HepG2 (cell line): ENCODE data around the gene TEX22. TPM values are rescaled to one million over a fixed set of nuclear protein-coding genes. Genes with fewer than 3 reads are reported as not detected.
A peak's percentile ranks its signal among the peaks of the same experiment; 100 is the strongest.

ENCODE experiments used
- ATAC-seq: fragments of 200-7000 bp; cut with Tn5 transposase; 3 replicates; pipeline ENCODE4 v1.9.1; 2020; ENCODE audit warnings: mild to moderate bottlenecking, moderate library complexity
- BruUV-seq: library from RNA; stranded (reverse); fragments of 400-500 nt; replicated peaks from 2 replicates; lab custom pipeline; 2021; lab: Mats Ljungman, UMichigan
- CTCF ChIA-PET: fragments of 300-600 bp; formaldehyde crosslinking; extraction: SDS; loops from one replicate; lab custom pipeline; 2021; ENCODE audit warnings: low total read pairs, inconsistent platforms, low intra/inter-chr PET ratio; lab: Yijun Ruan, JAX
- POLR2A ChIA-PET: fragments of 350-600 bp; sonication (Branson Sonifier 250); formaldehyde crosslinking; loops from one replicate; lab custom pipeline; 2020; ENCODE audit warnings: antibody characterized with exemption, inconsistent platforms; lab: Yijun Ruan, JAX
- DNase-seq: peaks from one replicate; pipeline ENCODE4 v3.0.0-alpha.2; 2015; ENCODE audit warnings: low spot score
- FAIRE-seq: peaks from 3 replicates; lab custom pipeline; 2011; peaks lifted over from hg19 to GRCh38; lab: Jason Lieb, UNC
- H2AFZ ChIP-seq: one replicate; pipeline ENCODE4 v1.6.1; 2011; ENCODE audit warnings: low read length, inconsistent platforms
- H3K27ac ChIP-seq: fragments of 300-600 bp; 3 replicates; pipeline ENCODE4 v1.8.0; 2011; ENCODE audit warnings: mixed run types, mild to moderate bottlenecking, mixed read lengths, low read length, inconsistent platforms; ENCODE audit not compliant: insufficient read depth; ENCODE audit errors: extremely low read length
- H3K27me3 ChIP-seq, 2 experiments: fragments of 200-600 bp in 1 of 2; 2 replicates in 1 of 2; 3 replicates in 1 of 2; pipeline versions ENCODE4 v1.6.0 to v1.8.0; 2011; ENCODE audit warnings: low read length in 2 of 2, mild to moderate bottlenecking in 2 of 2, moderate library complexity in 2 of 2, inconsistent platforms in 1 of 2; ENCODE audit not compliant: insufficient read depth in 2 of 2, control insufficient read depth in 1 of 2
- H3K36me3 ChIP-seq, 2 experiments: fragments of 200-600 bp in 1 of 2; replicated peaks in 1 of 2; 2 replicates in 1 of 2; 3 replicates in 1 of 2; pipeline versions ENCODE4 v1.5.1 to v1.8.0; 2011; ENCODE audit warnings: low read length in 2 of 2, inconsistent platforms in 1 of 2; ENCODE audit not compliant: insufficient read depth in 2 of 2, control insufficient read depth in 1 of 2
- H3K4me1 ChIP-seq: 2 replicates; pipeline ENCODE4 v1.5.1; 2012; ENCODE audit warnings: low read length, inconsistent platforms; ENCODE audit not compliant: insufficient read depth
- H3K4me2 ChIP-seq: 2 replicates; pipeline ENCODE4 v1.6.0; 2011; ENCODE audit warnings: low read depth, low read length, inconsistent platforms
- H3K4me3 ChIP-seq, 3 experiments: fragments of 200-600 bp in 1 of 3; sonication (generic), shearing (Covaris generic) in 1 of 3; replicated peaks in 1 of 3; 2 replicates each; pipeline ENCODE4 v1.5.1; 2011 to 2016; ENCODE audit warnings: low read length in 3 of 3, inconsistent platforms in 2 of 3, low read depth in 2 of 3, mild to moderate bottlenecking in 2 of 3, control low read depth in 1 of 3, mixed read lengths in 1 of 3; ENCODE audit not compliant: insufficient read depth in 1 of 3
- H3K79me2 ChIP-seq: one replicate; pipeline ENCODE4 v1.6.1; 2011; ENCODE audit warnings: low read length, inconsistent platforms; ENCODE audit not compliant: insufficient read depth
- H3K9ac ChIP-seq: 2 replicates; pipeline ENCODE4 v1.6.0; 2011; ENCODE audit warnings: mild to moderate bottlenecking, low read depth, low read length, inconsistent platforms; ENCODE audit not compliant: insufficient read depth
- H3K9me3 ChIP-seq: 2 replicates; pipeline ENCODE4 v1.5.1; 2012; ENCODE audit warnings: mild to moderate bottlenecking, low read length
- H4K20me1 ChIP-seq: 2 replicates; pipeline ENCODE4 v1.6.0; 2011; ENCODE audit warnings: inconsistent platforms, mild to moderate bottlenecking, low read length, moderate library complexity; ENCODE audit not compliant: insufficient read depth
- ADNP ChIP-seq: sonication (generic); formaldehyde crosslinking; IDR thresholded peaks from 2 replicates; pipeline ENCODE4 v1.4.0; 2020; ENCODE audit warnings: missing genetic modification reagents
- HDAC2 ChIP-seq: sonication (generic); formaldehyde crosslinking; IDR thresholded peaks from 2 replicates; pipeline ENCODE4 v1.4.0; 2020; ENCODE audit warnings: missing genetic modification reagents
- HES4 ChIP-seq: sonication (generic); formaldehyde crosslinking; IDR thresholded peaks from 2 replicates; pipeline ENCODE4 v1.9.0; 2021; ENCODE audit warnings: mild to moderate bottlenecking, missing genetic modification reagents, borderline replicate concordance
- MAFF ChIP-seq: IDR thresholded peaks from 2 replicates; pipeline ENCODE4 v1.6.1; 2011; ENCODE audit warnings: low read depth, low read length, improper control_type of control experiment
- MZF1 ChIP-seq: sonication (generic); formaldehyde crosslinking; IDR thresholded peaks from 2 replicates; pipeline ENCODE4 v1.8.1; 2023; ENCODE audit warnings: mild to moderate bottlenecking, missing genetic modification reagents, borderline replicate concordance
- NFATC3 ChIP-seq: sonication (generic); formaldehyde crosslinking; IDR thresholded peaks from 2 replicates; pipeline ENCODE4 v1.5.1; 2020; ENCODE audit warnings: mild to moderate bottlenecking, missing genetic modification reagents
- RXRB ChIP-seq: IDR thresholded peaks from 2 replicates; pipeline ENCODE4 v1.6.1; 2016; ENCODE audit warnings: borderline replicate concordance, missing genetic modification reagents, missing compliant biosample characterization
- SALL1 ChIP-seq: sonication (generic); formaldehyde crosslinking; IDR thresholded peaks from 2 replicates; pipeline ENCODE4 v1.8.0; 2022; ENCODE audit warnings: mild to moderate bottlenecking, missing genetic modification reagents
- ZBTB25 ChIP-seq: IDR thresholded peaks from 2 replicates; pipeline ENCODE4 v1.6.1; 2018; ENCODE audit warnings: missing genetic modification reagents
- ZNF646 ChIP-seq: sonication (generic); formaldehyde crosslinking; IDR thresholded peaks from 2 replicates; pipeline ENCODE4 v1.9.0; 2021; ENCODE audit warnings: mild to moderate bottlenecking, missing genetic modification reagents
- WGBS: methylation state at CpG from one replicate; pipeline ENCODE4 v1.1.6; 2017; ENCODE audit warnings: low lambda C conversion rate; 5-methylcytosine and 5-hydroxymethylcytosine counted together
- in situ Hi-C: cut with HindIII; loops from 2 replicates; pipeline ENCODE4 v1.10.0; 2017; ENCODE audit warnings: low pct_unique_long_range_greater_than_20kb; ENCODE audit not compliant: extremely low pct_ligation_motif_present
- intact Hi-C: fragments of 100-400 bp; cut with micrococcal nuclease; formaldehyde crosslinking; loops from one replicate; pipeline ENCODE4 v1.10.0; 2022; ENCODE audit not compliant: unreplicated experiment
- polyA plus RNA-seq, 8 experiments: library from polyadenylated mRNA; depleted of rRNA in 3 of 8; stranded (reverse) in 7 of 8; unstranded in 1 of 8; fragments of >200 nt; fragmentation: Illumina TruSeq in 4 of 8; extraction: Trizol in 4 of 8; gene quantifications; 2 replicates each; pipeline versions ENCODE4 v1.2.1 to v1.2.3, GENCODE V29; 2011 to 2016; ENCODE audit warnings: low read depth in 4 of 8, missing spikeins in 1 of 8, mixed read lengths in 1 of 8; ENCODE audit not compliant: insufficient read depth in 1 of 8
- total RNA-seq, 5 experiments: library from RNA; depleted of rRNA; stranded (reverse); fragments of >200 nt; fragmentation: Illumina TruSeq; extraction: Trizol; gene quantifications; 2 replicates each; pipeline ENCODE4 v1.2.3, GENCODE V29; 2016; ENCODE audit warnings: low read depth in 1 of 5
- TF ChIP-seq, protein P1 (sequence below): sonication (generic); formaldehyde crosslinking; IDR thresholded peaks from 2 replicates; pipeline ENCODE4 v1.4.0; 2020; ENCODE audit warnings: missing genetic modification reagents
- TF ChIP-seq, protein P2 (sequence below): sonication (generic); formaldehyde crosslinking; IDR thresholded peaks from 2 replicates; pipeline ENCODE4 v1.4.0; 2020; ENCODE audit warnings: missing genetic modification reagents; ENCODE audit errors: not compliant biosample characterization

Gene TEX22
- total and polyA plus RNA-seq, 2 of the 13 experiments (the other 11 are each of a cell fraction or from before 2014, with no cell fraction given), result 0.07 to 0.27 TPM

- Histone ChIP-seq H2AFZ (no peak overlapping the region), H3K9ac (no peak overlapping the region), H3K9me3 (no peaks in the 10 kb centered on the region), H3K27me3 (no peaks in the 10 kb centered on the region), H3K36me3 (no peaks in the 10 kb centered on the region; a peak in 1 of 5 replicates), H4K20me1 (no peaks in the 10 kb centered on the region), H3K27ac (peak overlapping the region; percentile 28), H3K4me3 (no peak overlapping the region), H3K79me2 (no peaks in the 10 kb centered on the region), H3K4me2 (no peak overlapping the region), H3K4me1 (peaks cover 5% of the 10 kb centered on the region)
- DNase-seq, result peak; percentile 85
- 72% methylated on average over 12 of the region's 26 CpGs for WGBS
- peak; percentile 90 for ATAC-seq
- no TSS peak for BruUV-seq
- peak; percentile 95 for FAIRE-seq
- in situ Hi-C loops (no loop called here), intact Hi-C loops (loop anchor here (2.0 kb wide), 1 partner anchor 37 kb away; the partner anchor contains the start of gene PACS2)
- POLR2A ChIA-PET, result interaction anchor here (0.7 to 1.0 kb wide), 2 partner anchors 9 to 51 kb away, joined by 3 to 5 read pairs; partner anchors contain the start of gene BRF1
- CTCF ChIA-PET, result interaction anchor here (1.3 to 2.1 kb wide), 3 partner anchors 149 to 261 kb away, joined by 4 to 12 read pairs (median 7); no protein-coding TSS in a partner anchor
- TF ChIP-seq HES4 (CRISPR knock-in tag) (no peak), NFATC3 (no peak), SALL1 (CRISPR knock-in tag) (peak; percentile 52; the same call in 1 of the 2 replicates), RXRB (CRISPR knock-in tag) (peak; percentile 43; the same call in 1 of the 2 replicates), MZF1 (CRISPR knock-in tag) (no peak), ADNP (no peak), ZNF646 (CRISPR knock-in tag) (no peak), MAFF (no peak), ZBTB25 (CRISPR knock-in tag) (no peak), HDAC2 (CRISPR knock-in tag) (no peak)
- TF ChIP-seq, protein P1, sequence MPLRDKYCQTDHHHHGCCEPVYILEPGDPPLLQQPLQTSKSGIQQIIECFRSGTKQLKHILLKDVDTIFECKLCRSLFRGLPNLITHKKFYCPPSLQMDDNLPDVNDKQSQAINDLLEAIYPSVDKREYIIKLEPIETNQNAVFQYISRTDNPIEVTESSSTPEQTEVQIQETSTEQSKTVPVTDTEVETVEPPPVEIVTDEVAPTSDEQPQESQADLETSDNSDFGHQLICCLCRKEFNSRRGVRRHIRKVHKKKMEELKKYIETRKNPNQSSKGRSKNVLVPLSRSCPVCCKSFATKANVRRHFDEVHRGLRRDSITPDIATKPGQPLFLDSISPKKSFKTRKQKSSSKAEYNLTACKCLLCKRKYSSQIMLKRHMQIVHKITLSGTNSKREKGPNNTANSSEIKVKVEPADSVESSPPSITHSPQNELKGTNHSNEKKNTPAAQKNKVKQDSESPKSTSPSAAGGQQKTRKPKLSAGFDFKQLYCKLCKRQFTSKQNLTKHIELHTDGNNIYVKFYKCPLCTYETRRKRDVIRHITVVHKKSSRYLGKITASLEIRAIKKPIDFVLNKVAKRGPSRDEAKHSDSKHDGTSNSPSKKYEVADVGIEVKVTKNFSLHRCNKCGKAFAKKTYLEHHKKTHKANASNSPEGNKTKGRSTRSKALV (CRISPR knock-in tag), result no peak
- TF ChIP-seq, protein P2, sequence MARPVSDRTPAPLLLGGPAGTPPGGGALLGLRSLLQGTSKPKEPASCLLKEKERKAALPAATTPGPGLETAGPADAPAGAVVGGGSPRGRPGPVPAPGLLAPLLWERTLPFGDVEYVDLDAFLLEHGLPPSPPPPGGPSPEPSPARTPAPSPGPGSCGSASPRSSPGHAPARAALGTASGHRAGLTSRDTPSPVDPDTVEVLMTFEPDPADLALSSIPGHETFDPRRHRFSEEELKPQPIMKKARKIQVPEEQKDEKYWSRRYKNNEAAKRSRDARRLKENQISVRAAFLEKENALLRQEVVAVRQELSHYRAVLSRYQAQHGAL (CRISPR knock-in tag), result no peak
Measured at GRCh38 chr14:105351920-105352851, 46.2 kb upstream of the TEX22 start.
